PC-3 (cell line): Measurements from ENCODE around the gene MROH8. TPM values are rescaled to one million over a fixed set of nuclear protein-coding genes. Genes with fewer than 3 reads are reported as not detected.

ENCODE experiments used
- ATAC-seq: fragments of 200-7000 bp; cut with Tn5 transposase; 2 replicates; pipeline ENCODE4 v1.9.1; 2020; ENCODE audit warnings: mild to moderate bottlenecking, moderate library complexity
- BruUV-seq: library from RNA; stranded (reverse); fragments of 400-500 nt; replicated peaks from 2 replicates; lab custom pipeline; 2021; lab: Mats Ljungman, UMichigan
- CTCF ChIA-PET: fragments of 300-600 bp; sonication (Branson Sonifier 250); formaldehyde crosslinking; loops from one replicate; lab custom pipeline; 2022; ENCODE audit warnings: antibody characterized with exemption; lab: Charles Lee
- POLR2A ChIA-PET: fragments of 300-600 bp; sonication (Branson Sonifier 250); formaldehyde crosslinking; loops from one replicate; lab custom pipeline; 2022; ENCODE audit warnings: antibody characterized with exemption; ENCODE audit not compliant: unreplicated experiment; lab: Charles Lee
- DNase-seq: peaks from one replicate; pipeline ENCODE4 v3.0.0-alpha.2; 2015
- H2AFZ ChIP-seq: fragments of 300-600 bp; sonication (generic); 2 replicates; pipeline ENCODE4 v1.6.0; 2016; ENCODE audit warnings: antibody characterized with exemption, low read length
- H3F3A ChIP-seq: fragments of 300-600 bp; sonication (generic); one replicate; pipeline ENCODE4 v1.6.0; 2017; ENCODE audit warnings: antibody characterized with exemption, low read length, control low read depth, mild to moderate bottlenecking; ENCODE audit not compliant: unreplicated experiment
- H3K27ac ChIP-seq: fragments of 300-600 bp; sonication (generic); 2 replicates; pipeline ENCODE4 v1.5.1; 2016; ENCODE audit warnings: mild to moderate bottlenecking, low read length
- H3K27me3 ChIP-seq: fragments of 300-600 bp; sonication (generic); 2 replicates; pipeline ENCODE4 v1.6.1; 2016; ENCODE audit warnings: low read length, mixed read lengths
- H3K36me3 ChIP-seq: fragments of 300-600 bp; sonication (generic); 2 replicates; pipeline ENCODE4 v1.6.1; 2016; ENCODE audit warnings: low read depth, mixed run types, low read length, mixed read lengths
- H3K4me1 ChIP-seq: fragments of 300-600 bp; sonication (generic); 2 replicates; pipeline ENCODE4 v1.5.1; 2016; ENCODE audit warnings: low read length; ENCODE audit not compliant: insufficient read depth
- H3K4me2 ChIP-seq: fragments of 300-600 bp; sonication (generic); 2 replicates; pipeline ENCODE4 v1.6.0; 2016; ENCODE audit warnings: low read length
- H3K4me3 ChIP-seq: fragments of 300-600 bp; sonication (generic); 2 replicates; pipeline ENCODE4 v1.5.1; 2016; ENCODE audit warnings: mild to moderate bottlenecking, low read length, mixed read lengths
- H3K79me2 ChIP-seq: fragments of 300-600 bp; sonication (generic); 2 replicates; pipeline ENCODE4 v1.6.1; 2017; ENCODE audit warnings: low read length, mixed read lengths
- H3K9ac ChIP-seq: fragments of 300-600 bp; sonication (generic); 2 replicates; pipeline ENCODE4 v1.6.0; 2016; ENCODE audit warnings: mild to moderate bottlenecking, low read length
- H3K9me2 ChIP-seq: fragments of 300-600 bp; sonication (generic); replicated peaks from 2 replicates; pipeline ENCODE4 v1.6.1; 2016; ENCODE audit warnings: mixed run types, low read length, mixed read lengths
- H3K9me3 ChIP-seq: fragments of 300-600 bp; sonication (generic); 2 replicates; pipeline ENCODE4 v1.6.1; 2016; ENCODE audit warnings: low read length, mixed read lengths
- H4K20me1 ChIP-seq: fragments of 300-600 bp; sonication (generic); 2 replicates; pipeline ENCODE4 v1.6.1; 2016; ENCODE audit warnings: low read length, mixed read lengths
- CTCF ChIP-seq: fragments of 300-600 bp; sonication (generic); conservative IDR thresholded peaks from 2 replicates; pipeline ENCODE4 v1.5.1; 2017; ENCODE audit warnings: antibody characterized with exemption, low read depth, mild to moderate bottlenecking, low read length
- EZH2 ChIP-seq: fragments of 300-600 bp; sonication (generic); IDR thresholded peaks from one replicate; pipeline ENCODE4 v1.6.1; 2017; ENCODE audit warnings: antibody characterized with exemption, mild to moderate bottlenecking, low read length; ENCODE audit not compliant: unreplicated experiment
- EZH2phosphoT487 ChIP-seq: fragments of 300-600 bp; sonication (generic); IDR thresholded peaks from 2 replicates; pipeline ENCODE4 v1.6.1; 2018; ENCODE audit warnings: mild to moderate bottlenecking, antibody characterized with exemption, low read length, borderline replicate concordance
- intact Hi-C: fragments of 100-400 bp; cut with micrococcal nuclease; formaldehyde crosslinking; loops from 2 replicates; pipeline ENCODE4 v1.9.0; 2023
- total RNA-seq: library from RNA; depleted of rRNA; stranded (reverse); fragments of >200 nt; gene quantifications from 2 replicates; pipeline ENCODE4 v1.2.3, GENCODE V29; 2014

The MROH8 gene
- total RNA-seq, 1 experiment from 2014 or later, result 0.98 TPM

GRCh38 chr20:37219751-37220668, 40.7 kb upstream of the MROH8 start:
- no peak overlapping the region for H2AFZ ChIP-seq
- CTCF ChIA-PET, result interaction anchor here (0.6 kb wide), 1 partner anchor 28 kb away, joined by 4 read pairs; no protein-coding TSS in a partner anchor
- H3K27ac ChIP-seq, result no peak overlapping the region
- BruUV-seq, result no TSS peak
- ATAC-seq (no peak), DNase-seq (no peak)
- no peaks in the 10 kb centered on the region for H3K27me3 ChIP-seq
- no peak for TF ChIP-seq CTCF
- no peak for TF ChIP-seq EZH2
- H3K9me3 ChIP-seq, result no peaks in the 10 kb centered on the region
- H4K20me1 ChIP-seq, result no peaks in the 10 kb centered on the region; the same call in 1 of the 2 replicates
- intact Hi-C loops, result no loop called here
- H3K36me3 ChIP-seq, result peaks cover 54% of the 10 kb centered on the region
- H3K4me1 ChIP-seq, result no peaks in the 10 kb centered on the region
- H3K9me2 ChIP-seq, result no peaks in the 10 kb centered on the region
- POLR2A ChIA-PET, result no interaction called here
- no peak overlapping the region for H3K4me2 ChIP-seq
- peaks cover 4% of the 10 kb centered on the region; the same call in 1 of the 2 replicates for H3K79me2 ChIP-seq
- H3K4me3 ChIP-seq, result no peak overlapping the region
- no peaks in the 10 kb centered on the region for H3F3A ChIP-seq
- H3K9ac ChIP-seq, result no peak overlapping the region

GRCh38 chr20:37218976-37219375, 39.6 kb upstream of the MROH8 start:
- DNase-seq (no peak), ATAC-seq (no peak)
- Histone ChIP-seq H3K9me3 (no peaks in the 10 kb centered on the region), H3K27ac (no peak overlapping the region), H3K9ac (no peak overlapping the region), H3K36me3 (peaks cover 52% of the 10 kb centered on the region), H2AFZ (no peak overlapping the region), H3K79me2 (peaks cover 4% of the 10 kb centered on the region; the same call in 1 of the 2 replicates), H3F3A (no peaks in the 10 kb centered on the region), H3K9me2 (no peaks in the 10 kb centered on the region), H3K4me3 (no peak overlapping the region), H3K4me2 (no peak overlapping the region), H3K4me1 (peaks cover 4% of the 10 kb centered on the region; the same call in 1 of the 2 replicates), H4K20me1 (no peaks in the 10 kb centered on the region; the same call in 1 of the 2 replicates), H3K27me3 (no peaks in the 10 kb centered on the region)
- intact Hi-C loops, result no loop called here
- BruUV-seq, result no TSS peak
- ChIA-PET CTCF (no interaction called here), POLR2A (no interaction called here)
- TF ChIP-seq CTCF (no peak), EZH2phosphoT487 (no peak), EZH2 (no peak)

DNA sequence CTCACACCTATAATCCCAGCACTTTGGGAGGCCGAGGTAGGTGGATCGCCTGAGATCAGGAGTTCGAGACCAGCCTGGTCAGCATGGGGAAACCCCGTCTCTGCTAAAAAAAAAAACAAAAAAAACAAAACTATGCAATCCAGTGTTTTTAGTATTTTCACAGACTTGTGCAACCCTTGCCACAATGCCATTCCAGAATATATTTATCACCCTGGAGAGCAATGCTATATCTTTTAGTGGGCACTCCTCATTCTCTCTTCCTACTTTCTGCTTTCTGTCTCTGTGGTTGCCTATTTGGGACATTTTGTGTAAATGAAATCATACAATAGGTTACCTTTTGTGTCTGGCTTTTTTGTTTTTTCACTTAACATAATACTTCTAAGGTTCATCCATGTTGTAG, 39.1 kb upstream of the MROH8 start:
- DNase-seq, result no peak
- Histone ChIP-seq H3F3A (no peaks in the 10 kb centered on the region), H3K79me2 (peaks cover 4% of the 10 kb centered on the region; the same call in 1 of the 2 replicates), H3K4me2 (no peak overlapping the region), H3K27ac (no peak overlapping the region), H3K4me1 (peaks cover 4% of the 10 kb centered on the region; the same call in 1 of the 2 replicates), H3K4me3 (no peak overlapping the region), H3K9me2 (no peaks in the 10 kb centered on the region), H3K27me3 (no peaks in the 10 kb centered on the region), H3K9ac (no peak overlapping the region), H3K36me3 (peaks cover 52% of the 10 kb centered on the region), H2AFZ (no peak overlapping the region), H3K9me3 (no peaks in the 10 kb centered on the region), H4K20me1 (no peaks in the 10 kb centered on the region; the same call in 1 of the 2 replicates)
- POLR2A ChIA-PET, result no interaction called here
- TF ChIP-seq CTCF (no peak), EZH2phosphoT487 (no peak), EZH2 (no peak)
- BruUV-seq, result no TSS peak
- intact Hi-C loops, result no loop called here
- ATAC-seq, result no peak
- CTCF ChIA-PET, result no interaction called here
